Natural killer cell (primary cell): ENCODE measurements around the gene ATP10A. TPM values are rescaled to one million over a fixed set of nuclear protein-coding genes. Genes with fewer than 3 reads are reported as not detected.
A peak's percentile ranks its signal among the peaks of the same experiment; 100 is the strongest.

Source experiments
- ATAC-seq, 3 donors: fragments of 150-1000 bp in 2 of 3; fragments of 200-7000 bp in 1 of 3; cut with Tn5 transposase; 1 replicate in 1 of 3; 2 replicates in 2 of 3; pipeline ENCODE4 v1.10.0; 2021; ENCODE audit warnings: mild to moderate bottlenecking in 2 of 3, moderate library complexity in 2 of 3
- DNase-seq, 2 donors: peaks; one replicate each; pipeline versions ENCODE4 v3.0.0 to v3.0.0-alpha.2; 2013 to 2021; ENCODE audit warnings: mixed read lengths in 1 of 2
- H3K27ac ChIP-seq: one replicate; pipeline ENCODE4 v1.5.1; 2013; ENCODE audit warnings: mild to moderate bottlenecking, low read length
- H3K27me3 ChIP-seq: one replicate; pipeline ENCODE4 v1.6.1; 2013; ENCODE audit warnings: low read length; ENCODE audit not compliant: control insufficient read depth, insufficient read depth
- H3K36me3 ChIP-seq: one replicate; pipeline ENCODE4 v1.6.1; 2013; ENCODE audit warnings: low read length; ENCODE audit not compliant: control insufficient read depth, insufficient read depth
- H3K4me1 ChIP-seq: one replicate; pipeline ENCODE4 v1.6.1; 2013; ENCODE audit warnings: low read length; ENCODE audit not compliant: control insufficient read depth, insufficient read depth
- H3K4me3 ChIP-seq: one replicate; pipeline ENCODE4 v1.5.1; 2013; ENCODE audit warnings: low read length
- H3K9me3 ChIP-seq: one replicate; pipeline ENCODE4 v1.6.1; 2013; ENCODE audit warnings: low read length; ENCODE audit not compliant: control insufficient read depth, insufficient read depth
- H3K27ac Mint-ChIP-seq, 2 donors: one replicate each; pipeline ENCODE4 v1.8.0; 2022; ENCODE audit warnings: mild to moderate bottlenecking in 2 of 2, mixed read lengths in 2 of 2, moderate library complexity in 1 of 2
- H3K27me3 Mint-ChIP-seq, 2 donors: one replicate each; pipeline ENCODE4 v1.8.0; 2022; ENCODE audit warnings: low read depth in 2 of 2, mixed read lengths in 2 of 2
- H3K36me3 Mint-ChIP-seq: one replicate; pipeline ENCODE4 v1.8.0; 2022; ENCODE audit warnings: mixed read lengths
- H3K4me1 Mint-ChIP-seq, 2 donors: one replicate each; pipeline ENCODE4 v1.8.0; 2022; ENCODE audit warnings: mixed read lengths in 2 of 2
- H3K4me3 Mint-ChIP-seq: one replicate; pipeline ENCODE4 v1.8.0; 2022; ENCODE audit warnings: mild to moderate bottlenecking, moderate library complexity, mixed read lengths
- H3K9me3 Mint-ChIP-seq, 2 donors: one replicate each; pipeline ENCODE4 v1.8.0; 2022; ENCODE audit warnings: mixed read lengths in 2 of 2
- WGBS: methylation state at CpG from one replicate; pipeline ENCODE4 v1.1.7; 2013; ENCODE audit warnings: missing lambda C conversion rate; ENCODE audit not compliant: insufficient coverage; 5-methylcytosine and 5-hydroxymethylcytosine counted together
- intact Hi-C: fragments of 100-400 bp; cut with micrococcal nuclease; formaldehyde crosslinking; loops from one replicate; pipeline ENCODE4 v1.14.2; 2022
- total RNA-seq, 4 donors: library from RNA; stranded (reverse); fragments of 120-200 nt in 1 of 4; gene quantifications; one replicate each; pipeline versions ENCODE4 v1.2.3 to v1.2.4, GENCODE V29; 2013 to 2022
- TF ChIP-seq, protein P1 (sequence below): fragments of 200-600 bp; IDR thresholded peaks from one replicate; pipeline ENCODE4 v1.8.0; 2022; ENCODE audit warnings: antibody characterized with exemption

Gene ATP10A
- total RNA-seq, 3 donors from 2014 or later (not counting 1 experiment from before 2014, with no cell fraction given) = 50.1 to 67.0 (median 51.2) TPM

DNA sequence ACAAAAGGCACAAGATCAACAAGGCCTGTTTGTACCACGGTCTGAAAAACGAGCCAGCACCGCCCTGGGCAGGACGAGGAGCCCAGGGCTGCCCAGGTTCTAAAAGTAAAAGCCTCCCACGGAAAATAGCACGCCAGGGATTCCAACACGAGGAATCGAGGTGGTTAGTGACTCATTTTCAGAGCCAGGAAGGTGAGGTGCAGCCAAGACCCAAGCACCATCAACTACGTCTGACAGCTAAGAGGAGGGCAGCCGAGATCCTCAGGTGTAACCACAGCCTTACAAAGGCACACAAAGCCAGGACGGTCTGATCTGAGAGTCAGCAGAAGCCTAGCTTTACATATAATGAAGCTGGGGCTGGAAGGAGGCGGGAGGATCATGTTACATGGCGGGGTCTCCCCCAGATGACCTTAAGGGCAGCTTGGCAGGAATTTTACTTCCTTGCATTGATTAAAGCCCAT is 52.5 kb downstream of the ATP10A start:
- H3K27ac Mint-ChIP-seq = peak overlapping the region; percentile 65 to 89
- DNase-seq = peak in 1 of 2 donors; percentile 48

DNA sequence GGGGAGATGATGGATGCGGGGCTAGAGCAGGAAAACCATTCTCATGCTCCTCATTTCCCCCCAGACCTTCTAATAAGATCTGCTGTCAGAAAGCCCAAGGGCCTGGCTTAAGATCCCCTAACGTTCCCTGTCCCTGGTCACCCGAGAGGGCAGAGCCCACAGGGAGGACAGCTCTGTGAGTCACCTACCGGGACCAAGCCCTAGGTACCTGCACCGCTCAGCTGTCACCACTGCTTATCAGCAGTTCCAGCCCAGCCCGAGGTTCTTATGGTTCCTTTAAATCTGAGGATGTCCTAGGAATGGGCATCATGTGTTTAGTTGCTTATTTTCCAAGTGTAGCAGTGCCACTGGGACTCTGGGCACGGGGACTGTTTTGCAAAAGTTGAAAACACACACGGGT is 53.0 kb downstream of the ATP10A start:
- no peaks in the 10 kb centered on the region for H3K27me3 Mint-ChIP-seq
- peak overlapping the region in 1 of 2 donors; percentile 89 for H3K27ac Mint-ChIP-seq
- TF ChIP-seq, protein P1, sequence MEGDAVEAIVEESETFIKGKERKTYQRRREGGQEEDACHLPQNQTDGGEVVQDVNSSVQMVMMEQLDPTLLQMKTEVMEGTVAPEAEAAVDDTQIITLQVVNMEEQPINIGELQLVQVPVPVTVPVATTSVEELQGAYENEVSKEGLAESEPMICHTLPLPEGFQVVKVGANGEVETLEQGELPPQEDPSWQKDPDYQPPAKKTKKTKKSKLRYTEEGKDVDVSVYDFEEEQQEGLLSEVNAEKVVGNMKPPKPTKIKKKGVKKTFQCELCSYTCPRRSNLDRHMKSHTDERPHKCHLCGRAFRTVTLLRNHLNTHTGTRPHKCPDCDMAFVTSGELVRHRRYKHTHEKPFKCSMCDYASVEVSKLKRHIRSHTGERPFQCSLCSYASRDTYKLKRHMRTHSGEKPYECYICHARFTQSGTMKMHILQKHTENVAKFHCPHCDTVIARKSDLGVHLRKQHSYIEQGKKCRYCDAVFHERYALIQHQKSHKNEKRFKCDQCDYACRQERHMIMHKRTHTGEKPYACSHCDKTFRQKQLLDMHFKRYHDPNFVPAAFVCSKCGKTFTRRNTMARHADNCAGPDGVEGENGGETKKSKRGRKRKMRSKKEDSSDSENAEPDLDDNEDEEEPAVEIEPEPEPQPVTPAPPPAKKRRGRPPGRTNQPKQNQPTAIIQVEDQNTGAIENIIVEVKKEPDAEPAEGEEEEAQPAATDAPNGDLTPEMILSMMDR = no peak
- H3K4me3 Mint-ChIP-seq = peak overlapping the region; percentile 89
- Histone ChIP-seq H3K4me1 (peaks cover 29% of the 10 kb centered on the region), H3K4me3 (no peak overlapping the region), H3K36me3 (no peaks in the 10 kb centered on the region), H3K27ac (no peak overlapping the region), H3K9me3 (no peaks in the 10 kb centered on the region), H3K27me3 (no peaks in the 10 kb centered on the region)
- DNase-seq (no peak), ATAC-seq (no peak)
- intact Hi-C loops = loop anchor here (5.0 kb wide), 1 partner anchor 37 kb away; no protein-coding TSS in a partner anchor
- H3K36me3 Mint-ChIP-seq = no peaks in the 10 kb centered on the region
- no peaks in the 10 kb centered on the region for H3K9me3 Mint-ChIP-seq
- H3K4me1 Mint-ChIP-seq = peaks cover 66 to 79% of the 10 kb centered on the region in 2 donors
- WGBS = 94% methylated on average over 8 of the region's 8 CpGs

More for the DNA sequence above, 52.5 kb downstream of the ATP10A start:
- TF ChIP-seq, protein P1 = no peak
- no peaks in the 10 kb centered on the region for H3K36me3 ChIP-seq
- intact Hi-C loops = loop anchor here (5.0 kb wide), 1 partner anchor 37 kb away; no protein-coding TSS in a partner anchor
- Mint-ChIP-seq H3K36me3 (no peaks in the 10 kb centered on the region), H3K4me1 (peaks cover 66 to 78% of the 10 kb centered on the region in 2 donors), H3K9me3 (no peaks in the 10 kb centered on the region), H3K27me3 (no peaks in the 10 kb centered on the region), H3K4me3 (peak overlapping the region; percentile 89)
- H3K9me3 ChIP-seq = no peaks in the 10 kb centered on the region
- no peak overlapping the region for H3K4me3 ChIP-seq
- 41% methylated on average over 13 of the region's 13 CpGs for WGBS
- peak in 2 of 3 donors; percentile 47 to 53 for ATAC-seq
- H3K4me1 ChIP-seq = peaks cover 29% of the 10 kb centered on the region
- H3K27me3 ChIP-seq = no peaks in the 10 kb centered on the region
- no peak overlapping the region for H3K27ac ChIP-seq

DNA sequence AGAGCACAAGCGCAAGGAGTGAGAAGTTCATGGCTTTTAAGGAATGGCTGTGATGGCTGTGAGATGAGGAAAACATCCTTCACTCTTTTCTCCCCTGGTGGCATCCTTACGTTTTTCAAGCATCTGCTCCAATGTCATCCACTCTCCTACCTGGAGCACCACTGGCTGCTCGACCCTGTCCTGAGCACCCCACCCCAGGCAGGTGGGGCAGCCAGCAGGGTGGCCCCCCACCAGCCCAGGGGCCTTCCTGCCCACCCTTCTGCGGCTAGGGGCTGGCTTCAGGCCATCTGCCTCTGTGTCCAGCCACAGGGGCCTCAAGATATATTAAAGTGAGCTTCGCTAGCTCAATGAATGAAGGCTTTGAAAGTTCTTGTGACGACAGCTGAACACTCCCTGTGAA is 56.1 kb downstream of the ATP10A start:
- Mint-ChIP-seq H3K36me3 (no peaks in the 10 kb centered on the region), H3K27me3 (no peaks in the 10 kb centered on the region), H3K4me1 (peaks cover 37 to 63% of the 10 kb centered on the region in 2 donors), H3K4me3 (no peak overlapping the region), H3K9me3 (no peaks in the 10 kb centered on the region), H3K27ac (no peak overlapping the region)
- Histone ChIP-seq H3K4me3 (no peak overlapping the region), H3K4me1 (peaks cover 36% of the 10 kb centered on the region), H3K36me3 (no peaks in the 10 kb centered on the region), H3K9me3 (no peaks in the 10 kb centered on the region), H3K27me3 (no peaks in the 10 kb centered on the region), H3K27ac (no peak overlapping the region)
- WGBS = 89% methylated on average over 4 of the region's 6 CpGs
- DNase-seq (no peak), ATAC-seq (no peak)
- TF ChIP-seq, protein P1 = no peak
- intact Hi-C loops = no loop called here

DNA sequence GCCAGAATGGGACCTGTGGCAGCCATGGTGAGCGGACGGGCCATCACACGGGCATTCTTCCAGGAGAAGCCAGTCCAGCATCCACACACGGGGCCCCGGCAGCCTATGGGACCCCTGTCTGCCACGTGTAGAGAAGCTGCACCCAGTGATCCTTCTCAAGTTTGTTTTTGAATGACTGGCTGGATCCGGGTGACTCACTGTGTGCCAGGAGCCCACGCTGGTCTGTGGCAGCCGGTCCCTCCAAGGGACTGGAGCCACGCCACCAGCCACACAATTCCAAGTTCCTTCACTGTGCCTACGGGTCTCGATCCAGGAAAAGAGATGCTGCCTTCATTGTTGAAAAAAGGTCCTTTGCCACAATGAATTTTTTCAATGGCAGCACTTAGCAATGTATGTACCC is 58.1 kb downstream of the ATP10A start:
- Mint-ChIP-seq H3K9me3 (no peaks in the 10 kb centered on the region), H3K4me3 (no peak overlapping the region), H3K27me3 (no peaks in the 10 kb centered on the region), H3K4me1 (peaks cover 27 to 60% of the 10 kb centered on the region in 2 donors), H3K36me3 (no peaks in the 10 kb centered on the region), H3K27ac (no peak overlapping the region)
- H3K4me3 ChIP-seq = no peak overlapping the region
- WGBS = 93% methylated on average over 12 of the region's 12 CpGs
- no peak for DNase-seq
- intact Hi-C loops = no loop called here
- no peaks in the 10 kb centered on the region for H3K27me3 ChIP-seq
- TF ChIP-seq, protein P1 = no peak
- no peaks in the 10 kb centered on the region for H3K9me3 ChIP-seq
- H3K36me3 ChIP-seq = no peaks in the 10 kb centered on the region
- ATAC-seq = no peak
- H3K4me1 ChIP-seq = peaks cover 36% of the 10 kb centered on the region
- H3K27ac ChIP-seq = no peak overlapping the region
